ENCODE results near the gene TARDBP. TPM values are rescaled to one million over a fixed set of nuclear protein-coding genes. Genes with fewer than 3 reads are reported as not detected.

TARDBP gene
- total RNA-seq, 1 donor: 108 TPM

DNA sequence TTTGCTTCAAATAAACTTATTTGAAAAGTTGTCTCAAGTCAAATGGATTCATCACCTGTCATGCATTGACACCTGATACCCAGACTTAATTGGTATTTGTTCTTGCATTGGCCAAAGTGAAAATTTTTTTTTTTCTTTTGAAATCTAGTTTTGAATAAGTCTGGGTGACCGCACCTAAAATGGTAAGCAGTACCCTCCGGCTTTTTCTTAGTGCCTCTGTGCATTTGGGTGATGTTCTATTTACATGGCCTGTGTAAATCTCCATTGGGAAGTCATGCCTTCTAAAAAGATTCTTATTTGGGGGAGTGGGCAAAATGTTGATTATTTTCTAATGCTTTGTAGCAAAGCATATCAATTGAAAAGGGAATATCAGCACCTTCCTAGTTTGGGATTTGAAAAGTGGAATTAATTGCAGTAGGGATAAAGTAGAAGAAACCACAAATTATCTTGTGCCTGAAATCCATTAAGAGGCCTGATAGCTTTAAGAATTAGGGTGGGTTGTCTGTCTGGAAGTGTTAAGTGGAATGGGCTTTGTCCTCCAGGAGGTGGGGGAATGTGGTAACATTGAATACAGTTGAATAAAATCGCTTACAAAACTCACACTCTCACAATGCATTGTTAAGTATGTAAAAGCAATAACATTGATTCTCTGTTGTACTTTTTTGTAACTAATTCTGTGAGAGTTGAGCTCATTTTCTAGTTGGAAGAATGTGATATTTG, 11.9 kb downstream of the TARDBP start:
- no peak overlapping the region for H3K4me3 ChIP-seq (ENCODE audit: low read depth, low read length)
- no peak for DNase-seq (ENCODE audit: low read depth)
- TF ChIP-seq, protein P1, sequence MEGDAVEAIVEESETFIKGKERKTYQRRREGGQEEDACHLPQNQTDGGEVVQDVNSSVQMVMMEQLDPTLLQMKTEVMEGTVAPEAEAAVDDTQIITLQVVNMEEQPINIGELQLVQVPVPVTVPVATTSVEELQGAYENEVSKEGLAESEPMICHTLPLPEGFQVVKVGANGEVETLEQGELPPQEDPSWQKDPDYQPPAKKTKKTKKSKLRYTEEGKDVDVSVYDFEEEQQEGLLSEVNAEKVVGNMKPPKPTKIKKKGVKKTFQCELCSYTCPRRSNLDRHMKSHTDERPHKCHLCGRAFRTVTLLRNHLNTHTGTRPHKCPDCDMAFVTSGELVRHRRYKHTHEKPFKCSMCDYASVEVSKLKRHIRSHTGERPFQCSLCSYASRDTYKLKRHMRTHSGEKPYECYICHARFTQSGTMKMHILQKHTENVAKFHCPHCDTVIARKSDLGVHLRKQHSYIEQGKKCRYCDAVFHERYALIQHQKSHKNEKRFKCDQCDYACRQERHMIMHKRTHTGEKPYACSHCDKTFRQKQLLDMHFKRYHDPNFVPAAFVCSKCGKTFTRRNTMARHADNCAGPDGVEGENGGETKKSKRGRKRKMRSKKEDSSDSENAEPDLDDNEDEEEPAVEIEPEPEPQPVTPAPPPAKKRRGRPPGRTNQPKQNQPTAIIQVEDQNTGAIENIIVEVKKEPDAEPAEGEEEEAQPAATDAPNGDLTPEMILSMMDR (IDR thresholded peaks at IDR 0.05; ENCODE audit: insufficient read depth, low read depth, low read length): no peak

DNA sequence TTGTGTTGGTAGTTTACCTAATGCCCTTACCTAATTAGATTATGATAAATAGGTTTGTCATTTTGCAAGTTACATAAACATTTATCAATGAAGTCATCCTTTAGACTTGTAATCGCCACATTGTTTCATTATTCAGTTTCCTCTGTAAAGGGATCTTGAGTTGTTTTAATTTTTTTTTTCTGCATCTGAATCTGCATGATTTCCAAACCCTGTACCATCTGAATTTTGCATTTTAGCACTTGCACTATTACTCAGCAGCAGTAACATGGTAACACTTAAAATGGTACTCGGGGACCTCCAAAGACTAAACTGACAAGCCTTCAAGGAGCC, 12.4 kb downstream of the TARDBP start:
- no peak overlapping the region for H3K4me3 ChIP-seq (ENCODE audit: low read depth, low read length)
- TF ChIP-seq, protein P1 (IDR thresholded peaks at IDR 0.05; ENCODE audit: insufficient read depth, low read depth, low read length): no peak
- no peak for DNase-seq (ENCODE audit: low read depth)

DNA sequence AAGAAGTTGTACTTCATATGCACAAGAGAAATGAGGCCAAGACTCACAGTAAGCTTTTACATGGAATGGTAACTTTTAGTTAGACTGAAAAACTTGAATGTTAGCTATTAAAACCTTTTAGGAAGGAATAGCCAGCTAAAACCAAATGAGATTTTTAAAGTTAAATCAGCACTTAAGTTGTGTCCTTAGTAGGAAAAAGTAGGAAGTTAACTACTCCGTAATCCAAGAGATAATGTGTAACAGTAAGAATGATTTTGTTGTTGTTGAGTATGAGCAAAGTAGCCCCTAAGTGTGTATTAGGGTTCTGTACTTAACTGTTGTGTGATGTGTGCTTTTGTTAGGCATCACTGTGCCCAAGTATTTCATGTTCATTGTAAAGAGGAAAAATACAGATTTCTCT, 13.2 kb downstream of the TARDBP start:
- no peak for DNase-seq (ENCODE audit: low read depth)
- TF ChIP-seq, protein P1 (IDR thresholded peaks at IDR 0.05; ENCODE audit: insufficient read depth, low read depth, low read length): no peak
- no peak overlapping the region for H3K4me3 ChIP-seq (ENCODE audit: low read depth, low read length)

DNA sequence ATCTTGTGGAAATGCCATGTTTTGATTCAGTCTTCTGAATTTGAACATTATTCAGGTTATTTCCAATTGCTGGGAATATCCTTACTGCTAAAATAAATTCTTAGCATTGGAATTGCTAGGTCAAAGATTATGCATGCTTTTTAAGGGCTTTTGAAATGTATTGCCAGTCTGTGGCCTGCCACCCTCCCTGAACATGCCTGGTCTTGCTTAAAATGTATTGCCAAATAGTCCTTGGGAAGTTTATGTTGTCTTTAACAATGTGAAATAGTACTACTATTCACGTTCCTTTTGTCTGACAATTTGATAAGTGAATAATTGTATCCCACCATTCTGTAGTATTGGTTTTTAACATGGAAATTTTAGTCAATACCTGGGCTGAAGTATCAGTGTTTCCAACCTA, 13.6 kb downstream of the TARDBP start:
- TF ChIP-seq, protein P1 (IDR thresholded peaks at IDR 0.05; ENCODE audit: insufficient read depth, low read depth, low read length): no peak
- no peak overlapping the region for H3K4me3 ChIP-seq (ENCODE audit: low read depth, low read length)
- DNase-seq (ENCODE audit: low read depth): no peak

DNA sequence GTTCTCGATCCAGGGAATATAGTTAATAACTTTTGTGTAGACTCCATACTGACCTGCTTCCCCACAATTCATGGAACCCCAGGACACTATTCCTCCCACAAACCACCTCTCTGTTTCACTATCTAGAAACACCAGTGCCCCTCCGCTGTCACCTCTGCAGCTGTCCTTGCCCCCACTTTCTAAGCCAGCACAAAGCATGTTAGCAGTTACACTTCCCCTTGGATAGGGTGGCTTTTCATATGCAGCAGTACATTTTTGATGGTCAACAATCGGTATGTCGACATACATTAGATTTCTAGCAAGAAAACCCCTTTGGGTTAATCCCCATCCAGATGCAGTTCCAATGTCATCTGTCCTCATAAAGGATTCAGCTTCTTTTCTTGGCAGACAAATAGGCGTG, 14.4 kb downstream of the TARDBP start:
- no peak overlapping the region for H3K4me3 ChIP-seq (ENCODE audit: low read depth, low read length)
- DNase-seq (ENCODE audit: low read depth): no peak
- TF ChIP-seq, protein P1 (IDR thresholded peaks at IDR 0.05; ENCODE audit: insufficient read depth, low read depth, low read length): no peak

DNA sequence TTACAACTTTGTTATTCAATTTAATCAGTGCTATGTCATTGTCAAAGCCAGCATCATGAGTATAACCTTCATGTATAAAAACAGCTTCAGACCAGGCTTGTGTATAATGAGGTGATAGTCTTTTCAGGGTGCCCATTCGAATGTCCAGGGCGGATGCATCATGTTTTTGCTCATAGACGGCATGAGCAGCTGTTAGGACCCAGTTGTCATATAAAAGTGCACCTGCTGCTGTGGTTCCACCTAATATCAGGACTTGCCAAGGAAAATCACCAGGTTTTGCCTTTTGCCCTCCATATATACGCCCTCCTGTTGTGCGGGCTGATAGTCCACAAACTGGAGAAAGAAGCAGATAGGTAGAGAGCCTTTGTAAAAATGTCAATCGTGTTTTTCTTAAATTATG, 14.9 kb downstream of the TARDBP start:
- TF ChIP-seq, protein P1 (IDR thresholded peaks at IDR 0.05; ENCODE audit: insufficient read depth, low read depth, low read length): no peak
- no peak for DNase-seq (ENCODE audit: low read depth)
- H3K4me3 ChIP-seq (ENCODE audit: low read depth, low read length): no peak overlapping the region

DNA sequence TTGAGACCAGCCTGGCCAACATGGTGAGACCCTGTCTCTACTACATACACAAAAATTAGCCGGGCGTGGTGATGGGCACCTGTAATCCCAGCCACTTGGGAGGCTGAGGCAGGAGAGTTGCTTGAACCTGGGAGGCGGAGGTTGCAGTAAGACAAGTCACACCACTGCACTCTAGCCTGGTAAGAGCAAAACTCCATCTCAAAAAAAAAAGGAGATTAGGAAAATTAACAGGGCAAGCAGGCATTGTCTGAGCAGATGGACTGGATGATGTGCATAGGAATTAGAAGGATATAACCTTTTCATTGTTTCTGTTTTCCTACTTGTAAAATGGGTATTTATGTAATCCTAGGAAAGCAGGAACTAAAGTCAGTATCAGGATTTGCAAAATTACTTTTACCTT, 15.6 kb downstream of the TARDBP start:
- DNase-seq (ENCODE audit: low read depth): no peak
- H3K4me3 ChIP-seq (ENCODE audit: low read depth, low read length): no peak overlapping the region
- TF ChIP-seq, protein P1 (IDR thresholded peaks at IDR 0.05; ENCODE audit: insufficient read depth, low read depth, low read length): no peak
